ENCODE data around the gene LMOD3.

LMOD3 gene

DNA sequence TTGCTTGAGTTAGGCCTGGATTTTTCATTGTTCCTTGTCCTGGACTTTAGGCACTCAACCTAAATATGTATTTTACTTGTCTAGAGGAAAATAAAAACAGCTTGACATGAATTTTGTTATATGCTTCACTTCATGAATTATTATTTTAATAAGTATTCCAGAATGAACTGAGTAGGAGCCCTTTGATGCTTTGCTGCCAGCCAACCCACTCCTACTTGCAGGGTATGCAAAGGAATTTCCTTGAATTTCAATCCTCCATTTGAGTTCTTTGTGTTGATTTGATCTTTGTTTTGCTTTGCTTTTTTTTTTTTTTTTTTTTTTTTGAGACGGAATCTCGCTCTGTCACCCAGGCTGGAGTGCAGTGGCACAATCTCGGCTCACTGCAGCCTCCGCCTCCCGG is 26.1 kb downstream of the LMOD3 start:
- TF ChIP-seq CTCF (IDR thresholded peaks at IDR 0.05; ENCODE audit: low read depth, low read length) = no peak

GRCh38 chr3:69095636-69096035 is 26.8 kb downstream of the LMOD3 start:
- TF ChIP-seq CTCF (IDR thresholded peaks at IDR 0.05; ENCODE audit: low read depth, low read length) = no peak
- no peak overlapping the region for H3K4me3 ChIP-seq (ENCODE audit: low read depth, low read length)

More for the DNA sequence above, 26.1 kb downstream of the LMOD3 start:
- no peak overlapping the region for H3K4me3 ChIP-seq (ENCODE audit: low read depth, low read length)

DNA sequence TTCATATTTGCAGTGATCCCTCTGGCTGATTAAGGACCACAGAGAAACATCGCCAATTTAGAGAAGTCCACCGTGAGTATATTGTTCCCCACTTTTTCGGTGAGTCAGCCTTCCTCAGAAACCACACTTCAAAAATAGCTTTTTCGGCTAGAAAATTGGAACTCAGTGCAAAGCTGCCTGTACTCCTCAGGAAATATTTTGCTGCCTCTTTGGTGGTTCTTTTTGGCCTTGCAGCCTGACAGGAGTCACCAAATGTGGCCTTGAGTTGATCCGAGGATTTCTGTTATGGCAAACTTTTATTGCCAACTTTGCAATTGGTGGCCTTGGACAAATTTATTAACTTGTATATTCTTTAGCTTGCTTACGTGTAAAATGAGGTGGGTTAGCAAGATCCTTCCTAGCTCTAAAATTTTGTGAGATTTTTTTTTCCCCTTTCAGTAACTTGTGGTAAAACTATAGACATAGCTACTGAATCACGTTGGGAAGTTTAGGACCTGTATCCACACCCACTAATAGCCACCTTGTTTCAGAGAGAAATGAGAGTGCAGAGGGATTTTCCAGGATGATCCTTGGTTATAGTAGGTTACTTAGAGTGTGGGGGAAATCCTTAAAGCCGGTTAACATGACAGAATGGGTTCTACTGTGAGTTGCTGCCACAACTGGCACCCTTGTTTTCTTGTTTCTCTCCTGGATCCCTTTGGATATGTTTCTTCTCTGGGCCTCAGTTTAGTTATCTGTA is 27.8 kb downstream of the LMOD3 start:
- H3K4me3 ChIP-seq (ENCODE audit: low read depth, low read length) = no peak overlapping the region
- no peak for TF ChIP-seq CTCF (IDR thresholded peaks at IDR 0.05; ENCODE audit: low read depth, low read length)

DNA sequence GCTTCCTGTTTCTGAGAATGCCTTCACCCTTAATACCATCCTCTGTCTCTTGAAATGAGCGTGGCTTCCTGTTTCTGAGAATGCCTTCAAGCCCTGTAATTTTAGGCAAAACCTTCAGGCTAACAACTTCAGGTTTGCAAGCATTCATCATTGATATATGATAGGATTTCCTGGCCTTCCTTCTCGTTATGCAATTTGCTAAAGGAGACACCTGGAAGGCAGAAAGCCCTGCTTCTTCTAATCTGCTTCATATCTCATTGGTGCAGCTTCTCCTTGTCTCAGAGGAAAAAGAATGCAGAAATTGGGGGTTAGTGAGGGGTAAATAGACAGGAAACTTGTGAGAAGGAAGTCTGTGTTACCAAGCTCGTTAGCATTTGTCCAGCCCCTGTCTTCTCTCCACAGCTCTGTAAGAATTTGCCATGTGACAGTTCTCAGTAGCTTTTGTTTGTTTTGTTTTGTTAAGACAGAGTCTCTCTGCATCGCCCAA is 30.3 kb downstream of the LMOD3 start:
- no peak for TF ChIP-seq CTCF (IDR thresholded peaks at IDR 0.05; ENCODE audit: low read depth, low read length)
- no peak overlapping the region for H3K4me3 ChIP-seq (ENCODE audit: low read depth, low read length)

DNA sequence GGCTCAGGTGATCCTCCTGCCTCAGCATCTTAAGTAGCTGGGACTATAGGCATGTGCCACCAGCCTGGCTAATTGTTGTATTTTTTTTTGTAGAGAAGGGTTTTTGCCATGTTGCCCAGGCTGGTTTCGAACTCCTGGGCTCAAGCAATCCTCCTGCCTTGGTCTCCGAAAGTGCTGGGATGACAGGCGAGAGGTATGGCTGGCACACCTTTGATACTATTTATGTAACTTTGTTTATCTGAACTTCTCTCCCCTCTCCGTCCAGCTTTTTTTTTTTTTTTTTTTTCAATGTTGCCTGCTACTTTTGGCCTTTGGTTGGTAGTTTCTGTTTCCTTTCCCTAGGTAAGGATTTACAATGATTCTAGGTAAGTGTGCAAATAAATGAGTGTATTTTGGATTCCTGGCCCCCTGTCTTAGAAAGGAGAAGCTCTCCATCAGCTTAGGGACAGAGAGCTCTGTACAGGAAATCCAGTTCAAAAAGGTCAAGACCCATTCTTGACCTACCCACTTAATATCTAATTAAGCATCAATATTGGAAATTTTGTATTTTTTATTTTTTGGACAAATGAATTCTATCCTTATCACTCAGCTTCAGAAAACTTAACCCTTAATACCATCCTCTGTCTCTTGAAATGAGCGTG is 30.9 kb downstream of the LMOD3 start:
- no peak overlapping the region for H3K4me3 ChIP-seq (ENCODE audit: low read depth, low read length)

GRCh38 chr3:69090021-69090420 is 32.4 kb downstream of the LMOD3 start:
- no peak for TF ChIP-seq CTCF (IDR thresholded peaks at IDR 0.05; ENCODE audit: low read depth, low read length)
- no peak overlapping the region for H3K4me3 ChIP-seq (ENCODE audit: low read depth, low read length)

More for the DNA sequence above, 30.9 kb downstream of the LMOD3 start:
- TF ChIP-seq CTCF (IDR thresholded peaks at IDR 0.05; ENCODE audit: low read depth, low read length) = no peak

DNA sequence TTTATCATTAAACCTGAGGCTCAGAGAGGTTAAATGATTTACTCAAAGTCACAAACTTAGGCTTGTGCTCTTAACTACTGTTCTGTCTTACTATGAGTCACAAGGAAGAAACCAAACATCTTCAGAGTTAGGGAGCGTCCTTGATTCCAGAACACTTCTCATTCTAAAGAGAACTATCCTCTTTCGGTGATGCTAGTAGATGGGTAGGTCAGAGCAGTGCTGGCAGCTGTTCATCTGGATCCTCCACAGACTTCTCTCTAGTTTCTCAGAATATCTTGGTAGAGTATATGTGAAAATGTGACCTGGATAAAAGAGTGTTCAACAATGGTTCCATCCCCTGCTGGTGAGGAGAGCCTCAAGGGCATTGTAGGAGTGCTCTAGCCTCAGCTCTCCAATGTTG is 34.3 kb downstream of the LMOD3 start:
- H3K4me3 ChIP-seq (ENCODE audit: low read depth, low read length) = peak overlapping the region; percentile 25
- TF ChIP-seq CTCF (IDR thresholded peaks at IDR 0.05; ENCODE audit: low read depth, low read length) = no peak

Data from WI38 (cell line).